Measurements from ENCODE around the gene ULBP2.
"Not testable (repeated sequence)": the region's sequence is repeated elsewhere in the genome, so short reads cannot be mapped to it uniquely, and the experiment has no call there.

Gene ULBP2

DNA sequence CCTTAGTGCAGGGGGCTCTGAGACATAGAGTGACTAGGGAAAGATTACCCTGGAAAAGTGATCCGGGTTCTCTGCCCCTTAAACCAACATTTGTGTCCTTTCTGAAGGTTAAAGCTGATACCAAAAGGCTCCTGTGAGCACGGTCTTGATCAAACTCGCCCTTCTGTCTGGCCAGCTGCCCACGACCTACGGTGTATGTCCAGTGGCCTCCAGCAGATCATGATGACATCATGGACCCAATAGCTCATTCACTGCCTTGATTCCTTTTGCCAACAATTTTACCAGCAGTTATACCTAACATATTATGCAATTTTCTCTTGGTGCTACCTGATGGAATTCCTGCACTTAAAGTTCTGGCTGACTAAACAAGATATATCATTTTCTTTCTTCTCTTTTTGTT is 6.8 kb downstream of the ULBP2 start:
- no peak for DNase-seq (ENCODE audit: low read depth in 3 of 3)

- DNase-seq (ENCODE audit: low read depth in 3 of 3): no peak
Measured at GRCh38 chr6:149950423-149950822, 8.6 kb downstream of the ULBP2 start.

DNA sequence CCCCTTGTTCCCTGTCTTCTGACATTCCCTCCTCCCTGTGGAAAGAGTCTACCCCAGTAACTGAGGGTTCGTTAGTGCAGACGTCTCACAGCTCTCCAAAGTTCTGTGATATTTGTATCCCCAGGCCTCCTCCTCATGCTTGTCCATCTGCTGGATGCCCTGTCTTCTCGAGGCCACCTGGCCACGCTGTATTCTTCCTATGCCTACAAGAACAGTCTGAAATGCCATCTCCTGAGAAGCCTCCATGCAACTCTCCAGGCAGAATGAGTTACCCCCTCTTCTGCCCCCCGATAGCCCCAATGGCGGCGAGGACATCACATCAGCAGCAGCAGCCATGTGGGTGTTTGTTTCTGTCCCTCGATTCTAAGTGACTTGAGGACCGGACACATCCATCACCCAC is 9.3 kb downstream of the ULBP2 start:
- DNase-seq (ENCODE audit: low read depth in 3 of 3): no peak

DNA sequence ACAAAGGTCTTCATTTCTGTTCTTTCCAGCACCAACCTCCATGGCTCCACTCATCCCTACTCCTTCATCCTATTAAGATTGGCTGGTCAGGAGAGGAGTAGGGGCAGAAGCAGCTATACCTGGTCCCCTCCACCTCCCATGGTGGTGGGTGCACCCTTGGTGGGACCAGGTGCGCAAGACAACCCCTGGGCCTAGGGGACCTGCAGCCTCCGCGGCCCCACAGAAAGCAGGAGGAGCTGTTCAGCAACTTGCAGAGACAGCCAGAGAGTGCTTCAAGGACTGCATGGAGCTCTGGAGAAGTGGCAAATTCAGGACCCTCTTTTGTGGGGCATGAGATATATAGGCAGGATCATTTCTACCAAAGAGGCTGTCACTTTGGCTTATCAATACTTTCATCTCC is 9.8 kb downstream of the ULBP2 start:
- DNase-seq (ENCODE audit: low read depth in 3 of 3): no peak

GRCh38 chr6:149953390-149953789 is 11.6 kb downstream of the ULBP2 start:
- DNase-seq (ENCODE audit: low read depth in 3 of 3): not testable (repeated sequence)

- DNase-seq (ENCODE audit: low read depth in 3 of 3): not testable (repeated sequence)
Measured at GRCh38 chr6:149953934-149954327, 12.1 kb downstream of the ULBP2 start.

DNA sequence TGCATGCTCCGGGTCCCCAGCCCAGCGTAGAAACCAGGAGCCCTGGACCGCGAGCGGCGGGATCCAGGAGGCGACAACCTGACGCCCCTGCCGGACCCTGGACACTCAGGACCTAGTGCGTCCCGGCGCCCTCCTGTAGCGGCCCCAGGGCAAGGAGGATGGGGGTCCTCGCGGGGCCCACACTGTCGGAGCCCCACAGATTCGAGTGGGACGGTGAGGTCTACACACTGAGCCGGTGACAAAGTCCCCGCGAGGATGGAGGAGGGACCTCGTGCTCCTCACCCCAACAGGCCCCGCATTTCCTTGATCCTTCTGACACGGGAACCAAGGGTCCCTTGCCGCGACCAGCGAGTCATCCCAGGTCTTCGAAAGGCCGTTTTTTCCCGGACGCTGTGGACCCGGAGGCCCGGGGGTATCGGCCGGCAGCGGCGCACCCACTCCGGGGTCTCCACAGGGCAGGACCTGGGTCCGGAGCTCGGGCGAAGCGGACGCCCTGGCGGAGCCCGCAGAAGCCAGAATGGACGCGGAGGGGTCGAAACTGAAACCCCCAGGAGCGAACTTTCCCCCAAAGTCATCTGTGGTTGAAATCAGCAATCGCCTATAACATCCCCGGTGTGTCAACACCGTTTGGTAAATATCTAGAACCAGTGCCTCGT is 12.6 kb downstream of the ULBP2 start:
- not testable (repeated sequence) for DNase-seq (ENCODE audit: low read depth in 3 of 3)

GRCh38 chr6:149954984-149955653 is 13.3 kb downstream of the ULBP2 start:
- DNase-seq (ENCODE audit: low read depth in 3 of 3): not testable (repeated sequence)

- not testable (repeated sequence) for DNase-seq (ENCODE audit: low read depth in 3 of 3)
Measured at GRCh38 chr6:149955654-149956317, 14.0 kb downstream of the ULBP2 start.

DNA sequence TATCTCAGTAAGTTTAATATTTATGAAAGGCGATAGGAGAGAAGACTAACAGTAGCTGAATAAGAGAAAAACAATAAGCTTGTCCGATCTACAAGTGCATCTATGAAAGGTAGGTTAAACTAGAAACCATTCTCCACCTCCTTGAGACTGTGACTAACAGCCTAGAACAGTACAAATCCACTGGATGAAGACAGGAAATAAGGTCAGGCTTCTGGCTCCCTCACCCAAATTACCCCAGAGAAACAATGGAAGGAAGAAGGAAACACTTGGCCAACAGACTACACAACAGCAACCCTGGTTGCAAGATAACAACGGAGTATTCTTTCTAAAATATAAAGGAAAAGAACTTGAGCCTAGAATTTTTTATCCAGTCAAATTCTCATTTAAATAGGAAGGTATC is 16.3 kb downstream of the ULBP2 start:
- DNase-seq (ENCODE audit: low read depth in 3 of 3): not testable (repeated sequence)

DNA sequence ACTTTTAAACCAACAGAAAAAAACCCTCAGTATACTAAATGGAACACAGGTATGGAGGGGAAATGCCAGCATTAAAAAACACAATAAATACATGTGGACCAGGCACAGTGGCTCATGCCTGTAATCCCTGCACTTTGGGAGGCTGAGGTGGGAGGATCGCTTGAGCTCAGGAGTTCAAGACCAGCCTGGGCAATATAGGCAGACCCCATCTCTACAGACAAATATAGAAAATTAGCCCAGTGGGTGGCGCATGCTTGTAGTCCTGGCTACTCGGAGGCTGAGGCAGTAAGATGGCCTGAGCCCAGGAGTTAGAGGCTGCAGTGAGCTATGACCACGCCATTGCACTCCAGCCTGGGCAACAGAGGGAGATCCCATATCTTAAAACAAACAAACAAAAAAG is 18.0 kb downstream of the ULBP2 start:
- DNase-seq (ENCODE audit: low read depth in 3 of 3): not testable (repeated sequence)

GRCh38 chr6:149960488-149960887 is 18.7 kb downstream of the ULBP2 start:
- no peak for DNase-seq (ENCODE audit: low read depth in 3 of 3)

- DNase-seq (ENCODE audit: low read depth in 3 of 3): peak in 1 of 3 experiments; percentile 24
Measured at GRCh38 chr6:149961728-149962425, 20.1 kb downstream of the ULBP2 start.

GRCh38 chr6:149962461-149963211 is 20.8 kb downstream of the ULBP2 start:
- no peak for DNase-seq (ENCODE audit: low read depth in 3 of 3)

GRCh38 chr6:149963212-149963461 is 21.3 kb downstream of the ULBP2 start:
- DNase-seq (ENCODE audit: low read depth in 3 of 3): peak in 1 of 3 experiments; percentile 54

DNA sequence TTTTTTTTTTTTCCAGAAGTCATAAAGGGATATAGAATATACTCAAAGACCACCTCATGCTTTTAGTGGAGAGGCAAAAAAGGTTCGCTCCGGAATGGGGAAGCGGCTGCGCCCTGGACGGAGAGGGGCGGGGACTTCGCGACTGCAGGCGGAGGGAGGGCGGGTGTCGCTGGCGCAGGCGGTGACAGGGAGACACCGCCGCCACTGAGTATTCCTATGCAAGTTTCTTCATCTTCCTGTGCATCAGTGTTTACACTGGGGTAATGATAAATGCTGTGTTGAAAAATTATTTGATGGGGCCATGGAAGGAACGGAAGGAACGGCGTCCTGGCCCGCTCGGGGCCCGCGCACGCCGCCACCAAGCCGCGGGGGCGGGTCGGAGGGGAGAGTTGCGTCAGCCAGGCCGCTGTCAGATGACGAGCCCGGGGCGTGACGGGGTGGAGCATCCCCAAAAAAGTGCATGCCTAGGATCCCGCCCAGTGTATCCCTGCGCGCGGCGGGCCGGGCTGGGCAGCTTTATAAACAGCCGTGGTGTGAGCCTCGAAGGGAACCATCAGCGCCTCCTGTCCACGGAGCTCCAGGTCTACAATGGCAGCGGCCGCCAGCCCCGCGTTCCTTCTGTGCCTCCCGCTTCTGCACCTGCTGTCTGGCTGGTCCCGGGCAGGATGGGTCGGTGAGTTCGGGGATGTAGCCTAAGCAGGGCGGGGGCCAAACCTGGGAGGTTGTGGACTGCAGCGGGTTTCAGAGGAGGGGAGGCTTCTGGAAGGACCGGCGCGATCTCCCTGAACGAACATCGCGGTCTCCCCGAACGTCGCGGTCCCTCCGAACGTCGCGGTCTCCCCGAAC is 21.9 kb downstream of the ULBP2 start, which contains the start of gene ULBP1:
ULBP1 (plus strand) TSS at position 482 of the 846 bp plus-strand sequence; CDS start at position 589, 107 bp downstream.
- peak; percentile 70 to 88 (median 72) for DNase-seq (ENCODE audit: low read depth in 3 of 3)

DNA sequence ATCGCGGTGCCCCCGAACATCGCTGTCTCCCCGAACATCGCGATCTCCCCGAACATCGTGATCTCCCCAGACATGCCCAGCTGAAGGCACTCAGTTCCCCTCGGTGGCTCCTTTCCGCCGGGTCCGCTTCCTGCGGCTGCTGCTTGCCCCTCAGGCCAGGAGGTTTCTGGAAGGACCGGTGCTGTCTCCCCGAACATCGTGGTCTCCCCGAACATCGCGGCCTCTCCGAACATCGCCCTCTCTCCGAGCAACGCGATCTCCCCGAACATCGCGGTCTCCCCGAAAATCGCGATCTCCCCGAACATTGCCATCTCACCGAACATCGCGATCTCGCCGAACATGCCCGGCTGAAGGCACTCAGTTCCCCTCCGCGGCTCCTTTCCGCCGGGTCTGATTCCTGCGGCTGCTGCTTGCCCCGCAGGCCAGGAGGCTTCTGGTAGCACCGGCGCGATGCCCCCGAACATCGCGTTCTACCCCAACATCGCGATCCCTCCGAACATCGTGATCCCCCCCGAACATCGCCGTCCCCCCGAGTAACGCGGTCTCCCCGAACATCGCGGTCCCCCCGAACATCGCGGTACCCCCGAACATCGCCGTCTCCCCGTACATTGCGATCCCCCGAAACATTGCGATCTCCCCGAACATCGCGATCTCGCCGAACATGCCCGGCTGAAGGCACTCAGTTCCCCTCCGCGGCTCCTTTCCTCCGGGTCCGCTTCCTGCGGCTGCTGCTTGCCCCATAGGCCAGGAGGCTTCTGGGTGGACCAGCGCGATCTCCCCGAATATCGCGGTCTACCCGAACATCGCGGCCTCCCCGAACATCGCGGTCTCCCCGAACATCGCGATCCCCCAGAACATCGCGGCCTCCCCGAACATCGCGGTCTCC is 22.7 kb downstream of the ULBP2 start:
- DNase-seq (ENCODE audit: low read depth in 3 of 3): peak in 1 of 3 experiments; percentile 31

GRCh38 chr6:149965194-149966020 is 23.6 kb downstream of the ULBP2 start:
- DNase-seq (ENCODE audit: low read depth in 3 of 3): no peak

- DNase-seq (ENCODE audit: low read depth in 3 of 3): not testable (repeated sequence)
Measured at GRCh38 chr6:149966319-149966718, 24.5 kb downstream of the ULBP2 start.

Measured in stimulated activated CD4-positive, alpha-beta T cell treated with anti-CD3 and anti-CD28 coated beads, TNF-alpha, amount 100 ng/mL, for 24 hours (primary cell).